ENCODE measurements around the gene COX6A1. TPM values are rescaled to one million over a fixed set of nuclear protein-coding genes. Genes with fewer than 3 reads are reported as not detected.

COX6A1 gene
- polyA plus RNA-seq, 1 donor (not counting 4 experiments of a cell fraction or from before 2014, with no cell fraction given): 663 TPM

GRCh38 chr12:120438495-120439198 lies 734 bp downstream of the COX6A1 start:
- Histone ChIP-seq H3K4me1 (ENCODE audit: control insufficient read depth, extremely low read depth, insufficient read depth, low read length) (peaks cover 21% of the 10 kb centered on the region), H3K36me3 (ENCODE audit: control insufficient read depth in 2 of 2, extremely low read depth in 1 of 2, insufficient read depth in 2 of 2, low read length in 2 of 2) (peaks cover 6 to 11% of the 10 kb centered on the region in 2 experiments), H3K27me3 (ENCODE audit: control insufficient read depth, extremely low read depth, insufficient read depth, low read length) (no peaks in the 10 kb centered on the region), H3K4me3 (ENCODE audit: control insufficient read depth in 2 of 3, extremely low read depth in 1 of 3, insufficient read depth in 2 of 3, low read depth in 1 of 3, low read length in 3 of 3) (peak overlapping the region; percentile 61 to 95 (median 94)), H3K27ac (ENCODE audit: control insufficient read depth, insufficient read depth, low read length) (peak overlapping the region; percentile 36), H4K20me1 (ENCODE audit: control insufficient read depth, extremely low read depth, insufficient read depth, low read length) (no peaks in the 10 kb centered on the region), H3K79me2 (ENCODE audit: control insufficient read depth, insufficient read depth, low read length) (peaks cover 46% of the 10 kb centered on the region), H3K9me3 (ENCODE audit: control insufficient read depth, low read depth, low read length) (no peaks in the 10 kb centered on the region), H3K9ac (ENCODE audit: control insufficient read depth, extremely low read depth, insufficient read depth, low read length) (peak overlapping the region; percentile 84), H3K4me2 (ENCODE audit: control insufficient read depth, extremely low read depth, insufficient read depth, low read depth, low read length) (peak overlapping the region; percentile 96), H3K9me1 (ENCODE audit: control insufficient read depth, extremely low read depth, insufficient read depth, low read length) (no peaks in the 10 kb centered on the region), H2AFZ (ENCODE audit: control insufficient read depth, low read length) (peak overlapping the region; percentile 80)
- no peak for TF ChIP-seq CTCF (optimal IDR thresholded peaks at IDR 0.05 in 1 of 3, IDR thresholded peaks at IDR 0.05 in 1 of 3, conservative IDR thresholded peaks at IDR 0.05 in 1 of 3; ENCODE audit: extremely low read depth in 1 of 3, insufficient read depth in 2 of 3, low read length in 3 of 3)
- TF ChIP-seq EZH2 (IDR thresholded peaks at IDR 0.05; ENCODE audit: low read length): no peak
- dilution Hi-C loops (cut with MboI; ENCODE audit: extremely low pct_ligation_motif_present, low sequenced_read_pairs): no loop called here
- DNase-seq (ENCODE audit: low read depth, low spot score) (no peak), FAIRE-seq (no peak)

- FAIRE-seq (no peak), DNase-seq (ENCODE audit: low read depth, low spot score) (peak; percentile 30)
- peaks cover 21% of the 10 kb centered on the region for H3K4me1 ChIP-seq (ENCODE audit: control insufficient read depth, extremely low read depth, insufficient read depth, low read length)
- H3K27ac ChIP-seq (ENCODE audit: control insufficient read depth, insufficient read depth, low read length): no peak overlapping the region
- peak overlapping the region in 1 of 3 experiments; percentile 31 for H3K4me3 ChIP-seq (ENCODE audit: control insufficient read depth in 2 of 3, extremely low read depth in 1 of 3, insufficient read depth in 2 of 3, low read depth in 1 of 3, low read length in 3 of 3)
- peak overlapping the region; percentile 96 for H3K4me2 ChIP-seq (ENCODE audit: control insufficient read depth, extremely low read depth, insufficient read depth, low read depth, low read length)
- dilution Hi-C loops (cut with MboI; ENCODE audit: extremely low pct_ligation_motif_present, low sequenced_read_pairs): no loop called here
- peaks cover 57% of the 10 kb centered on the region for H3K79me2 ChIP-seq (ENCODE audit: control insufficient read depth, insufficient read depth, low read length)
- peaks cover 11 to 19% of the 10 kb centered on the region in 2 experiments for H3K36me3 ChIP-seq (ENCODE audit: control insufficient read depth in 2 of 2, extremely low read depth in 1 of 2, insufficient read depth in 2 of 2, low read length in 2 of 2)
- TF ChIP-seq EZH2 (IDR thresholded peaks at IDR 0.05; ENCODE audit: low read length) (no peak), CTCF (optimal IDR thresholded peaks at IDR 0.05 in 1 of 3, IDR thresholded peaks at IDR 0.05 in 1 of 3, conservative IDR thresholded peaks at IDR 0.05 in 1 of 3; ENCODE audit: extremely low read depth in 1 of 3, insufficient read depth in 2 of 3, low read length in 3 of 3) (peak; percentile 42 to 88 (median 76))
- no peak overlapping the region for H2AFZ ChIP-seq (ENCODE audit: control insufficient read depth, low read length)
- H4K20me1 ChIP-seq (ENCODE audit: control insufficient read depth, extremely low read depth, insufficient read depth, low read length): no peaks in the 10 kb centered on the region
- no peak overlapping the region for H3K9ac ChIP-seq (ENCODE audit: control insufficient read depth, extremely low read depth, insufficient read depth, low read length)
- H3K9me3 ChIP-seq (ENCODE audit: control insufficient read depth, low read depth, low read length): no peaks in the 10 kb centered on the region
- H3K9me1 ChIP-seq (ENCODE audit: control insufficient read depth, extremely low read depth, insufficient read depth, low read length): no peaks in the 10 kb centered on the region
- H3K27me3 ChIP-seq (ENCODE audit: control insufficient read depth, extremely low read depth, insufficient read depth, low read length): no peaks in the 10 kb centered on the region
Measured at GRCh38 chr12:120439646-120440247, 1.8 kb downstream of the COX6A1 start.

Data from keratinocyte (primary cell).